KBM-7 (cell line): ENCODE measurements around the gene C22orf15.
"Not testable (repeated sequence)": the region's sequence is repeated elsewhere in the genome, so short reads cannot be mapped to it uniquely, and the experiment has no call there.

Experiments
- DNase-seq: peaks from one replicate; pipeline ENCODE4 v3.0.0-alpha.2; 2015
- in situ Hi-C: fragments of 300-500 bp; cut with MboI; formaldehyde crosslinking; loops from 2 replicates; pipeline ENCODE4 v1.14.3; 2020; ENCODE audit warnings: low sequenced_read_pairs, low pct_unique_long_range_greater_than_20kb, mixed read lengths

C22orf15 gene, protein sequence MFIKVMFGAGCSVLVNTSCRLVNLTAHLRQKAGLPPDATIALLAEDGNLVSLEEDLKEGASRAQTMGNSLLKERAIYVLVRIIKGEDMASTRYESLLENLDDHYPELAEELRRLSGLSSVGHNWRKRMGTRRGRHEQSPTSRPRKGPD

DNA sequence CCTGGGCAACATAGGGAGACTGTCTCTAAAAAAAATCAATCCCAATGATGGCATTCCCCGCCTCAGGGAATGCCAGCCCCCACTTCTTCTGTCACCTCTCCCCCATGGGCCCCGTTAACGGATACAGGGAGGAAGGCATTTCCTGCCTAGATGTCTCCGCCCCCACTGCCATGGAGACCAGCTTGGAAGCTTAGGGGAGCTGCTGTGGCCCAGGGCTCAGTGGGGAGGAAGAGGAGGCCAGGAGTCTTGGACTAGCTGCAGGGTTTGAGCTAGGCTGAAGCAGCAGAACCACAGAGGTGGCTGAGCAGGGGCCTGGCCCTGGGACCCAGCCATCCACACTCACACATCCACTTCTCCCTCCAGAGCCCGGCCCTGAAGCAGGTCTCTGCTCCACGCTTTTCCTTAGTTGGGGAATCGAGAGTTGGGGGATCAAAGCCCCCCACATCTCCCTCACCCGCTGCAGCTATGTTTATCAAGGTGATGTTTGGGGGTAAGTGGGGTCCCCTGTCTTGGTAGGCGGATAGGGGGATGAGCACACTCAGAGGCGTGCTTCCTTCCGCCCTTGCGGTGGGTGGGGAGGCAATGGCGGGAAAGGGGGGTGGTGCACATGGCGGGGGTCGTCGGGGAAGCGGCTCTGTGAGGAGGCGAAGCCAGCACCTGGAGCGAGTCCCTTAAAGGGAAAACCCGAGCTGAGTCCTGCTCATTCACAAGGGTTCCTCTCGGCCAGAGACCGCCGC lies at the start of gene C22orf15:
Gene C22orf15 (plus strand): TSS at position 149 of the 737 bp plus-strand sequence. CDS start 317 bp downstream, at position 466.
- DNase-seq: peak; percentile 28
- in situ Hi-C loops: no loop called here

DNA sequence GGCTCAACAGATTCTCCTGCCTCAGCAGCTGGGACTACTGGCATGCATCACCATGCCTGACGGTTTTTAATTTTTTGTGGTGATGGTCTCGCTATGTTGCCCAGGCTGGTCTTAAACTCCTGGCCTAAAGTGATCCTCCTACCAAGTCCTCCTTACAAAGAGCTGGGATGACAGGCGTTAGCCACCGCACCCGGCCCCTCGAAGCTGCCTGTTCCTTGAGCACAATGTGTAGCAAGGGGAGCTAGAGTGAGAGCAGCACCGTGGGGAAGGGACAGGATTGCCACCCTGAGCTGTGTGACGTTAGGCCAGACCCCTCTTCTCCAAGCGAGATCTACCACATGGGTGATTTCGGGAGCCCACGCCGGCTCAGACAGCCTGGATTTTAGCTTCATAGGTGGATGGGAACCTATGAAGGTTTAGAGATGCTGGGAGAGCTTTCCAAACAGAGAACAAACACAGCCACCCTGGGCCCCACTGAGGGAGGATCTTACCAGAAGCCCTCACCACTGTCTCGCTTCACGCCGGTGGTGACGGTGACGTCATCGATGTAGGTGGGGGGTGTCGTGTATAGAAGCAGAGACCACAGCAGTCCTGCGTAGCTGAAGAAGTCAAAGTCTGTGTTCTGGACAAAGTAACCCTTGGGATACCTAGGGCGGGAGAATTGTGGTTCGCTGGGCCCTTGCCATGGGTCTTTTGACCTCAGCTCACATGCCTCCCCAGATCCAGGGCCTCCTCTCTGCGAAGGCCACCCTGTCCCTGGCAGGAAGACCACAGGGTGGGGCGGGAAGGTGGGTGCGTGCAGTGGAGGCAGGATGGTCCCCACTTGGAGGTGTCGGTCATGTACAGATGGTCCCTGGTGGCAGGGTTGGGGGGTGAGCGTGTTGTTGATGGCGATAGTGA lies 48.8 kb upstream of the C22orf15 start:
- no peak for DNase-seq
- in situ Hi-C loops: loop anchor here (25.0 kb wide), 1 partner anchor 98 kb away; no protein-coding TSS in a partner anchor

DNA sequence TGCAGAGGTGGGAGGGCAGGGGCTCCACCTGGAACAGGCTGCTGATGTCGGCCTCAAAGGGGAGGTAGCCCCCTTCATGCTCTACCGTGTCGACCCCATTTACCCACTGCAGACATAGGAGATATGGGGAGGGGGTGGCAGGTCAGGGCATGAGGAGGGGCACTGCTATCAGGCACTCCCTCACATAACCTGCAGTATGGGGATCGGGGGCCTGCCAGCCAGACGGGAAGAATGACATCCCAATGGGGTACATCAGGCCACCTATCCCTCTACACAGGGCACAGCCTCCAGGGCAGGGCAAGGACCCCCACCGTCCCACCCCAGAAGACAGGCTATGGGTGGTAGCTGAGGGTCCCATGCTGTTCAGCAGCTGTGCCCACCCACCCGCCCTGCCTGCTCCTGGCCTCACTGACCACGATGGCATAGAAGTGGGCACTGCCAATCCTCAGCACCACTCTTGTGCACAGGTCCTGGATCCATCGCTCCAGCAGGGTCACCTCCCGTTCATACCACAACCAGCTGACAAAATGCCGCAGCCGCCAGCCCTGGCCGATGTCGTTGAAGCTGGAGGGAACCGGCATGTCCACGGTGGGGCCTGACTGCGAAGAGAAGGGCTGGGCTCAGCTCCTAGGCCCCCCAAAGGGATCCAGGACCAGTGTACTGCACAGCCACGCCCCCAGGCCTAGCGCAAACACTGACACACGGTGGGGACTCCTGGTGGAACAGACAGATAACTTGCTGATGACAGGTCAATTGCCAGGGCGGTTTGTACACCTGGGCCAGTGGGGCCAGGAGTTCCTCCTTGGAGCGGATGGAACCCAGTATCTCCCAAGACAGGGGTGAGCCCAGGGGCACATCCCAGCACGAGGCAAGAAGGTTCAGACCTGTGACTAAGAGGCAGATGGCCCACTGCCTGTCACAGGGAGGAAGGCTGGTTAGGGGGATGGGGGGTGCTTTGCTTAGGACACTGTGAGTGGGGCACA lies 47.9 kb upstream of the C22orf15 start:
- in situ Hi-C loops: loop anchor here (25.0 kb wide), 1 partner anchor 97 kb away; no protein-coding TSS in a partner anchor
- DNase-seq: no peak

DNA sequence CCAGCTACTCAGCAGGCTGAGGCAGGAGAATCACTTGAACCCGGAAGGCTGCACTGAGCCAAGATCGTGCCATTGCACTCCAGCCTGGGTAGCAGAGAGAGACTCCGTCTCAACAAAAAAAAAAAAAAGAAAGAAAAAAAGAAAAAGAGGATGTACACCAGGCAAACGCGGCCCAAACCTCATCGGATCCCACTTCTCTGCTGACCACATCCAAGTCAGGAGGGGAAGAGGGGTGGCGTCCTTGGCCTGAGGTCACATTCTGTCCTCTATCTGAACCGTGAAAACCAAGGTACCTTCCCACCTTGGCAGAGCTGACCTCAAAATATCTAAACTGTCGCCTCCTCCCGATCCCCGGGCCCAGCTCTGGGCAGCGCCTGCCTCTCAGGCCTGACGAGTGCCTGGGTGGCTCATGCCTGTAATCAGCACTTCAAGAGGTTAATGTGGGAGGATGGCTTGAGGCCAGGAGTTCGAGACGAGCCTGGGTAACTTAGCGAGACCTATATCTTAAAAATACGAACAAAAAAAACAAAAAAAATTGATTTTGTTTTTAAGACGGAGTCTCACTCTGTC lies 46.9 kb upstream of the C22orf15 start:
- DNase-seq: peak; percentile 39
- in situ Hi-C loops: loop anchor here (25.0 kb wide), 1 partner anchor 96 kb away; no protein-coding TSS in a partner anchor

DNA sequence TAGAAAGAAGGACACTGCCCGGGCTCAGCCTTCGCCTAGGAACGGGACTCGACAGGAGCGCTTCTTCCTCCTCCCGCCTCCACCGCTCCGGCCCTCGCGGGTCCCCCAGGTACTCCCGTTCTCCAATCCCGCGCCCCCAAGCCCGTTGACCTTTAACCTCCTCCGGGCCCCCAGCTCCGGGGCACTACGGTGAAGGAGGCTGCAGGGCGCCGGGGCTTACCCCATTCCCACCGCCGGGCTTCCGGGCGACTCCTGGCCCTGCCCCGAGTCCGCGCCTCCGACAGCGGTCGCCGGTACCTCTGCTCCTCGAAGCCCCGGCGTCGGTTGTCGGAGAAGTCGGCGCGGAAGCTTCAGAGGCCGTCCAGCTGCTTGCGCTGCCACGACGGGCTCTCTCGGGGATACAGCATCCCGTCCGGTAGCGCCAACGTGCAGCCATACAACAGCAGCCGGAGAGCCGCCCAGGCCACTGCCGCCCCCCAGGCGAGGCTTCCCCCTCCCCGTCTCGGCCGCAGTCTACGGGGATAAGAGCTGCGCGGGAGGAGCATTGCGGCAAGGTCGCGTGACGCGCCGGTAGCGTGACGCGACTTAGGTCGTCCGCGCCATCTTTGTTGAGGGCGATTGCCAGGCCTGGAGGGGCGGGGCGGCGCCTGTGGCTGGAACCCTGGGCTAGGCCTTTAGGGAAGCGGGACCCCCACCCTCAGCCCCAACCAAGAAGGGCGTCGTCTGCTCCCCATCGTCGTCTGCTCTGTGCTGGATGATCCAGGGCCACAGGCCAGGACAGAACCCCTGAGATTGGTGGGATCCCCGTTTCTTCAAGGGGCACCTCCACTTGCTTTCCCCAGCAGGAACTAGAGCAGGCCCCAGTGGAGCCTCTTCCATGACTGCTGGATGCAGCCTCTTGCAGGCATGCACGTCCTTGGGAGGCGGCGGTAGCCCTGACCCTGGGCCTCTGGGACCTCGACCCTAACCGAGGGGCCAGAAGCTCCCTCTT lies 45.7 kb upstream of the C22orf15 start:
- in situ Hi-C loops: loop anchor here (25.0 kb wide), 1 partner anchor 95 kb away; no protein-coding TSS in a partner anchor
- DNase-seq: peak; percentile 89

DNA sequence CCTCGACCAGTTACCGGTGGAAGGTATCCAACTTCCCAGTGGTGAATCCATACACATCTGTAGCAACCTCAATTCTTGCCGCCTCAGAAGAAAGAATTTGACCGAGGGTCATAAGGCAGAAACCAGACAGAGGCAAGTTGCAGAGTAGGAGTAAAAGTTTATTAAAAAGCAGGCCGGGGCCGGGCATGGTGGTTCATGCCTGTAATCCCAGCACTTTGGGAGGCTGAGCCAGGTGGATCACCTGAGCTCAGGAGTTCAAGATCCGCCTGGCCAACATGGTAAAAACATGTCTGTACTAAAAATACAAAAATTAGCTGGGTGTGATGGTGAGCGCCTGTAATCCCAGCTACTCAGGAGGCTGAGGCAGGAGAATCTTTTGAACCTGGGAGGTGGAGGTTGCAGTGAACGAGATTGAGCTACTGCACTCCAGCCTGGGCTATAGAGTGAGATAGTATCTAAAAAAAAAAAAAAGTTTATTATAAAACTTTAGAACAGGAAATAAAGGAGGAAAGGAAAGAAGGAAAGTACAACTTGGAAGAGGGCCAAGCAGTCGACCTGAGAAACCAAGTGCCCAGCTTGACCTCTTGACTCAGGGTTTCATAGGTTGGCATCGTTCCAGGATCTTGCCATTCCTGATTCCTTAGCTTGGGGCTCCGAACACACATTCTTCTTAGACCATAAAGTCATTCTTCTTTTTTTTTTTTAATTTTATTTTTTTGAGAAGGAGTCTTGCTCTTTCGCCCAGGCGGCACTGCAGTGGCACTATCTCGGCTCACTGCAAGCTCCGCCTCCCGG lies 44.2 kb upstream of the C22orf15 start:
- DNase-seq: no peak
- in situ Hi-C loops: loop anchor here (25.0 kb wide), 1 partner anchor 94 kb away; no protein-coding TSS in a partner anchor

DNA sequence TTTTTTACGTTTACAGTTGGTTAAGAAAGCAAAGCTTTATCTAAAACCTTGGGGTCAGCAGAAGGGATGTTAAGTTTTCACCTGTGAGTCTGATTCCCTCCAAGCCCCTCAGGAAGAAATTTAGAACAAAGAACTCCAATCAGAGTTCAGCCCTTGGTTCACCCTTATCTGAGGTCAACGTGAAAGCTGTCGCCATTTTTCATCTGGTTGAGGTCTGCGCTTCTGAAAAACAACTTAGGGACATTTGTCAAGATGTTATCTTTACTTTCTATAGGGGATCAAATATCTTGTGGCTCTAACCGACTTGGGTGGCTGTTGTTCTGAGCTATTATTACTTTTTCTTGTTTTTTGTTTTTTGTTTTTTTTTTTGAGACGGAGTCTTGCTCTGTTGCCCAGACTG lies 41.9 kb upstream of the C22orf15 start:
- in situ Hi-C loops: loop anchor here (25.0 kb wide), 1 partner anchor 91 kb away; no protein-coding TSS in a partner anchor
- no peak for DNase-seq

DNA sequence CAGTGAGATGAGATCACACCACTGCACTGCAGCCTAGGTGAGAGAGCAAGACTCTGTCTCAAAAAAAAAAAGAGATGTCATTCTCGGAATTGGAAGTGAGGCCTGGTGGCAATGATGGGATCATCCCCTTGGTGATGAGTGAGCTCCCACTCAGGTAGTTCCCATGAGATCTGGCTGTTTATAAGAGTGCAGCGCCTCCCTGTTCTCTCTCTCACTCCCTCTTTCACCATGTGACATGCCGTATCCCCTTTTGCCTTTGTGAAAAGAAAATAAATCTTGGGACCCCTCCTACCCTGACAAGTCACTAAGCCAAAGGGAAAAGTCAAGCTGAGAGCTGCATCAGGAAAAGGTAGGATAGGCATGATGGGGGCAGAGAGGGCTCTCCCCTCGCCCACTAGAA lies 40.6 kb upstream of the C22orf15 start:
- in situ Hi-C loops: loop anchor here (25.0 kb wide), 1 partner anchor 90 kb away; no protein-coding TSS in a partner anchor

DNA sequence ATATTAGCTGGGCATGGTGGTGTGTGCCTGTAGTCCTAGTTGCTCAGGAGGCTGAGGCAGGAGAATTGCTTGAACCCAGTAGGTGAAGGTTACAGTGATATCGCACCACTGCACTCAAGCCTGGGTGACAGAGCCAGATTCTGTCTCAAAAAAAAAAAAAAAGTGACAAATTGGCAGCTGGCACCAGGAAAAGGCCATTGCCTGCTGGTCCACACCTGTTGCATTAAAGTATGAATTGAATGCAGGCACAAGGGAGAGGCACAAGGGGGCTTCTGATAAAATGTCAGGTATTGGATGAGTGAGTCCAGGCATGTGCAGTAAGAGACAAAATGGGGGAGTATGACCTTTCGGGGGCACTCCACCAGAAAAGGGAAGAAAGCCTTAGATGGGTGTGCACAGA lies 40.1 kb upstream of the C22orf15 start:
- in situ Hi-C loops: loop anchor here (25.0 kb wide), 1 partner anchor 90 kb away; no protein-coding TSS in a partner anchor
- DNase-seq: no peak

More for the DNA sequence above, 40.6 kb upstream of the C22orf15 start:
- DNase-seq: no peak

DNA sequence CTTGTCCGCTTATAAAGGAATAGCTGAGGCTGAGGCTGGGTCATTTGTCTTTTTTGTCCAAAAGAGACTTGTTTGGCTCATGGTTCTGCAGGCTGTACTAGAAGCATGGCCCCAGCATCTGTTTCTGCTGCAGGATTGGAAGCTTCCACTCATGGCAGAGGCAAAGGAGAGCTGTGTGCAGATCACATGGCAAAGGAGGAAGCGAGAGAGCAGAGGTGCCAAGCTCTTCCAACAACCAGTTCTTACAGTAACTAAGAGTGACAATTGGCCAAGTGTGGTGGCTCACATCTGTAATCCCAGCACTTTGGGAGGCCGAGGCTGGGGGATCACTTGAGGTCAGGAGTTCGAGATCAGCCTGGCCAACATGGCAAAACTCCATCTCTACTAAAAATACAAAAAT lies 34.7 kb upstream of the C22orf15 start:
- DNase-seq, in situ Hi-C loops: not testable (repeated sequence)

DNA sequence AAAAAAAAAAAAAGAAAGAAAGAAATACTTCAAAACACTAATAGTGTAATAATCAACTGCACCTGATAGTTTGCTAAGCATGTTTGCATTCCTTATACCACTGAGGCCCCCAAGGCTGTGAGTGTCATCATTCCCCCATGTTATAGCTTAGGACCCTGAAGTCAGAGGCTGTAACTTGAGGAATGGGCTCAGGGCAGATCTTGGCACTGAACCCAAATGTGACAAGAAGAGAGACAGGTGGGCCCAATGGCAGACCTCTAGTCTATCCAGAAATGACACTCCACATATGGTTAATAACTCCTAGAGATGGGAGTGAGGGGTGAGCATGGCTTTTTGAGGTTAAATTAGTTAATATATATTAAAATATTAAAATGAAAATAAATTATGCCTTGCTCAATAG lies 25.1 kb upstream of the C22orf15 start:
- no peak for DNase-seq
- in situ Hi-C loops: no loop called here

DNA sequence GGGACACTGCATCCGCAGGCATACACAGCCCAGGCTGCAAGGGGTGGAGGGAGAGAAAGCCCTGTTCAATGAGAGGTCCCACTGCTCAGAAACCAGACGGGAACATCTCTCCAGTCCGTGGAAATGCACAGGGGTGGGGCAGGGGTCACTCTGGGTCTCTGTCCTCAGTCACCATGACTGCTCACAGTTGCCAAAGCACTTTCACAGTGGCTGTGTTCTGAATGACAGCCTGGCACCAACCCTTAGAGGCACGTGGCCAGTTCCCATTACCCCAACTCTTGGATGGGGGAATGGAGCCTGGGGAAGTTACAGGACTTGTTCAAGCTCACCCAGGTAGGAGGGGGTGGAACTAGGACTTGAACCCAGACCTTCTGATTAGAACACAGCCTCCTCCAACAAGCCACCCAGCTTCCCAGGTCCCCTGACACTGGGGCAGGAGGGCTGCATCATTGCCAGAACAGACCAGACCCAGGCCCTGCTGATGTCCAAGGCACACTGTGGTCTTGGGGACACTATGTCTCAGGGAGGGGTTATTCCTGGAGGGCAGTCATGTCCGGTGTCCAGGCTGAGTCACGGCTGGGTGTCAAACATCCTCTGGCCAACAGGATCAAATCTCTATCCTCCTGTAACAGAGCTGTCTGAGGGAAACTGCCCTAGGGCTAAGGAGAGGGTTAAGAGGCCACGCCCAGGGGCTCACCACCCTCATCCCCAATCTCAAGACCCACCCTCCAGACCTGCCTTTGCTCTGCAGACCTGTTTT lies 20.1 kb upstream of the C22orf15 start:
- no peak for DNase-seq
- in situ Hi-C loops: no loop called here

DNA sequence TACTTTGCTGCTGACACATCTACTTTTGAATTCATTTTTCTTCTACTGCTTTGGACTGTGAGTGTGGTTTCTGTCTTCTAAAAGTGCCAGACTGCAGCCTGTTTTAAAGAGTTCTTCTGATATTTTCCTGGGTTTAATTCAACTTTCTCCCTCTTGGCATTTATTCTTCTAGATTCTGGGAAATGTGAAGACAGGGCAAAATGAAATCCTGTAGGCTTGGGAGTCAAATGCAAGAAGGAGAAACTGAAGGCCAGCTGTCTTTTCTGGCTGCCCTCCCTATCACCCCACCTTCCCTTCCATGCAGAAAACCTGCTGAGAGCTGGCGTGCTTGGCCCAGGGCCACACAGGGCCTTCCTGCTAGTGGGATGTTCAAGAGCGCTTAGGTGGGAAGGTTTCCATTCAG lies 19.5 kb upstream of the C22orf15 start:
- in situ Hi-C loops: no loop called here
- no peak for DNase-seq

DNA sequence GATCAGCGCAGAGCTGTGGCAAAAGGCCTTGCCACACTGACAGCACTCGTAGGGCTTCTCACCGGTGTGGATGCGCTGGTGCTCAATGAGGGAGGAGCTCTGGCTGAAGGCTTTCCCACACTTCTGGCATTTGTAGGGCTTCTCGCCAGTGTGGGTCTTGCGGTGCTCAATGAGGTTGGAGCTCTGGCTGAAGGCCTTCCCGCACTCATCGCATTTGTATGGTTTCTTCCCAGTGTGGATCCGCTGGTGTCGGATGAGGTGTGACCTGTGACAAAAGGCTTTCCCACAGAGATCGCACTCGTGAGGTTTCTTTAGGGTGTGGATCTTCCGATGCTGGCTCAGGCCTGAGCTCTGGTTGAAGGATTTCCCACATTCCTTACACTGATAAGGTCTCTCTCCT lies 18.8 kb upstream of the C22orf15 start:
- in situ Hi-C loops: no loop called here
- no peak for DNase-seq

DNA sequence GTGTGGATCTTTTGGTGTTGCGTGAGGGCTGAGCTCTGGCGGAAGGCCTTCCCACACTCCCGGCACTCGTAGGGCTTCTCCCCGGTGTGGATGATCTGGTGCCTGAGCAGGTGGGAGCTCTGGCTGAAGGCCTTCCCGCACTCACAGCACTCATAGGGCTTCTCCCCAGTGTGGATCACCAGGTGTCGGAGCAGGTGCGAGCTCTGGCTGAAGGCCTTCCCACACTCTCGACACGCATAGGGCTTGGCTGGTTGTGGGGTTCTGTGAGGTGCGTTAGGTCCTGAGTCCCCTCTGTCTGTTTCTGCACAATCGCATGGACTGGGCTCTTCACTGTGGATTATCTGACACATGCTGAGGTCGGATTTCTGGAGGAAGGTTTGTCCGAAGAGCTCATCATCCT lies 18.3 kb upstream of the C22orf15 start:
- no peak for DNase-seq
- in situ Hi-C loops: no loop called here
